COLO668 (cell line): ENCODE measurements around the gene PGA4.

ENCODE experiments used
- DNase-seq: peaks from one replicate; lab custom pipeline; 2025; ENCODE audit not compliant: unreplicated experiment; lab: John Stamatoyannopoulos, UW

The PGA4 gene

DNA sequence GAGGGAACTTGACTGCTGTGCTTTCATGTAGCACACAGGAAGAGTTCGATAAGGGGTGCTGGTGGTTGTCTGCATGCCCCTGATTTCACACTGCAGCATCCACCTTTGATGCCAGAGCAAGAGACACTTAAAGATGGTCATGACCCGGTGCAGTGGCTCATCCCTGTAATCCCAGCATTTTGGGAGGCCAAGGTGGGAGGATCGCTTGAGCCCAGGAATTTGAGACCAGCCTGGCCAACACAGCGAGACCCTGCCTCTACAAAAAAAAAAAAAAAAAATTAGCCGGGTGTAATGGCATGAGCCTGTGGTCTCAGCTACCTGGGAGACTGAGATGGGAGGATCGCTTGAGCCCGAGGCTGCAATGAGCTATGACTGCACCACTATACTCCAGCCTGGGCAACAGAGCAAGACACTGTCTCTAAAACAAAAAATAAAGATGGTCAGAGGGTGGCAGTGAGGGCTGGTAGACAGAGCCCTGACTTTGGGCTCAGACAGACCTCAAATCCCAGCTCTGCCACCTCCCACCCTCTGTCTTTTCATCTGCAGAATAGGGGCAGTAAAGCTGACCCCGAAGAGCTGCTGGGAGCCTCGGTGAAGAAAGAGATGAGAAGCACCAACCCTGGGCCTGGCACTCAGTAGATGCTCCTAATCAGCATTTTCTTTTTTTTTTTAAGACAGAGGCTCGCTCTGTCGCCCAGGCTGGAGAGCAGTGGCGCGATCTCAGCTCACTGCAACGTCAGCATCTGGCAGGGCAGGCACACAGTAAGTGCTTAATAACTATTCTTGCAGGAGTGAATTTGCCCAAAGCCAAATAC is 55.2 kb downstream of the PGA4 start:
- DNase-seq: no peak

- DNase-seq: no peak
These were observed 55.9 kb downstream of the PGA4 start for GRCh38 chr11:61278001-61278470.

DNA sequence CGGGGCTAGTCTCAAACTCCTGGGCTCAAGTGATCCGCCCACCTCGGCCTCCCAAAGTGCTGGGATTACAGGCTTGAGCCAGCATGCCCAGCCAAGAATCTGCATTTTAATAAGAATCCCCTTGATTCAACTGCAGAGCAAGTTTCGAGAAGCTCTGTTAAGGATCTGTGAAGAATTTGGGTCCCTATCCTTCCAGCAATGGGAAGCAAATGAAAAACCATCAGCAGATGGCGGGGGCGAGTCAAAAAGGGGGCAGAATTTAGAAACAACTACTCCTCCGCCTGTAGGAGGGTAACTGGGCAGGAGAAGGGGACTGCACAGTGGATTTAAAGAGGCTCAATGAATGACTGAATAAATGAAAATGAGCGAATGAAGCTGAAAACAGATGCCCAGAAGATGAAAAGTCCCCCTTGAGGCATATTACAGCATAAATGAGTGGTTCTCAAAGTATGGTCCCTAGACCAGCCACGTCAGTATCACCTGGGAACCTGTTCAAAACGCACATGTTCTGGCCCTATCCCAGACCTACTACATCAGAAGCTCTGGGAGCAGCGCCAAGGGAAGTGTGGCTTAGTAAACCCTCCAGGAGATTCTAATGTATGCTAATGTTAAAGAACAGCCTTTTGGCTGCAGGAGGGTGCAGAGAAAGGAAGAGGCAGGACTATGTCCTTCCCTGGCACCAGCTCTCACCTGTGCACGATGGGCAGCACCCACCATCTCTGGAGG is 58.0 kb downstream of the PGA4 start:
- no peak for DNase-seq

DNA sequence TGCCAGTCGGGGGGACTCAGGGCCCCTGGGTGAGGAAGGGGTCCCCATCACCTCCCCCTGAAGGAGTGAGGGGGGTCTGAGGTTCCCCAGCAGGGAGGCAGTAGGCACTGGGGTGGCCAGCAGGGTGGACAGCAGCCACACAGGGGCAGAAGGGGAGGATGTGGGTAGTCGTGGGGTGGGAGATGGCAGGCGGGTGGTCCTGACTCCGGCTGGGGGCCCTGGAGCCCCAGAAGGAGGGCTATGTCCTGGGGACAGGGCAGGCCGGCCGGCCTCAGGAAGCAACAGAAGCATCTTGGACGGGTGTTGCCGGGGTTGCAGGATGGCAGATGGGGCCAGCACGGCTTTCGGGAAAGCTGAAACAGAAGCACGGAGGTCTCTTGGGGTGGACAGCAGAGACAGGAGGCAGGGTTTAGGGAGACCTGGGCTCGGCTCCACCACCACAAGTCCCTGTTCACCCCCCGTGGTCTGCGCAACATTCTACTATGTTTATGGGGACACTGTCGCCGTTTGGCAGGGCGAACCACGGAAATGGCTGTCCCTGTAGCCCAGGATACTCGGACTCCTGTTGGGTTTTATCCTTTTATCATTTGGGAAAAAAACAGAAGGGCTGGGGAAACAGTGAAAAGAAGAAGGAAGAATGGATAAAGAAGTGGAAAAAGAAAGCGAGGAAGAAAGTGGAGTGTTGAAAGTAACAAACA is 58.9 kb downstream of the PGA4 start:
- DNase-seq: no peak
